OCI-LY7 (cell line): Measurements from ENCODE around the gene DST.

Experiments used
- CTCF ChIP-seq: fragments of 200-600 bp; sonication (generic); conservative IDR thresholded peaks from 2 replicates; pipeline ENCODE4 v1.5.1; 2014; ENCODE audit warnings: mild to moderate bottlenecking, antibody characterized with exemption, low read length, moderate library complexity, mixed read lengths
- EZH2phosphoT487 ChIP-seq: fragments of 200-600 bp; sonication (generic); IDR thresholded peaks from 2 replicates; pipeline ENCODE4 v1.6.1; 2018; ENCODE audit warnings: low read depth, borderline replicate concordance, mild to moderate bottlenecking, mixed run types, antibody characterized with exemption, low read length, moderate library complexity, mixed read lengths

GRCh38 chr6:56513631-56514030 is 129.1 kb downstream of the DST start:
- TF ChIP-seq CTCF (no peak), EZH2phosphoT487 (no peak)
